Measurements from ENCODE around the gene RNF123.
"Not testable (repeated sequence)": the region's sequence is repeated elsewhere in the genome, so short reads cannot be mapped to it uniquely, and the experiment has no call there.

RNF123 gene

GRCh38 chr3:49683162-49683561, 6.2 kb upstream of the RNF123 start:
- no peak for DNase-seq

DNA sequence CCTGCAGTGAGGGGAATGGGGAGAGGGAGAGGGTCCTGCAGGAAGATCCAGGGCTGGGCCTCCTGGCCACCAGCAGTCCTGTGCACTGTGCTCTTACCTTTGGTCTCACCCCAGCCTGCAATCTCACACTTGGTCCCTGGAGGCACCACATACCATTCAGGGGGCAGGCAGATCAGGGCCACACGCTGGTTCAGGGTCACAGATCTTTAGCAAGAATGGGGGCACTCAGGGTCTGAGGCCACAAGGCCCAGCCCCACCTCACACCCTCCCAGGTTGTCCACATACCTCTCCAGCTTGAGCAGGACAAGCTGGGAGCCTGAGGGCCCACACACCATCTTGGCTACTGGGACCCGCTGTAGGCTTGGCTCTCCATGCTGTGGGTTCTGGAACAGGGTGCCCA, 4.9 kb upstream of the RNF123 start:
- not testable (repeated sequence) for DNase-seq

GRCh38 chr3:49685103-49685502, 4.3 kb upstream of the RNF123 start:
- DNase-seq = not testable (repeated sequence)

- DNase-seq = not testable (repeated sequence)
These were observed 3.5 kb upstream of the RNF123 start for GRCh38 chr3:49685846-49686245.

GRCh38 chr3:49686346-49686745, 3.0 kb upstream of the RNF123 start:
- DNase-seq = not testable (repeated sequence)

- DNase-seq = not testable (repeated sequence)
These were observed 2.5 kb upstream of the RNF123 start for GRCh38 chr3:49686769-49687423.

GRCh38 chr3:49687424-49687795, 1.9 kb upstream of the RNF123 start:
- not testable (repeated sequence) for DNase-seq

GRCh38 chr3:49688338-49689045, 865 bp upstream of the RNF123 start:
- not testable (repeated sequence) for DNase-seq

DNA sequence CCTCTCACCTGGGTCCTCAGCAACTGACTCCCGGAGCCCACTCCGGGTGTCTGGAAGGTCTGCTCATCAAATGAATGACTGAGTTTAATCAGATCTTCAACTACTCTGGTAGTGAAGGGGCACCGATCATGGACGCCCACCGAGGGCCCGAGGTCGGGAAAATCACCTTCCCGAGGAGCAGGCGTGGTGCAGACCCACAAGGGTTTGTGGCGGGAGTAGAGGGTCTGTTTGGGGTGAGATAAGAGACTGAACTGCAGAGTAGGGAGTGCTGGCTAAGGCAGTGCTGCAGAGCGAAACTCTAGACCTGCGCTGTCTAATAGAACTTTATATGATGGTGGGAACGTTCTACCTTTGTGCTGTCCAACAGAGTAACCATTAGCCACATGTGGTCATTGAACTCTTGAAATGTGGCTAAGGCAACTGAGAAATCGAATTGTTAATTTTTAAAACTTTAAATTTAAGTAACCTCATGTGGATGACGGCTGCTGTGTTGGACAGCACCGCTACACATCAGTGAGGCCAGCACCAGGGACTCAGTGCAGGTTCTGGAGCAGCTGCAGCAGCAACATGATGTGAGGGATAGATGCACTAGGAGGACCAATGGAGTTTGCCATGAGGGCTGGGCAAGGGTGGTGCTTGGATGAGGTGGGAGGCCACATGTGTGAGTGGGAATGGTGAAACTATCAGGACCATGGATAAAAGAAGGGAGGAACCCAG, 709 bp downstream of the RNF123 start:
- DNase-seq = not testable (repeated sequence)

GRCh38 chr3:49690856-49691255, 1.5 kb downstream of the RNF123 start:
- DNase-seq = not testable (repeated sequence)

DNA sequence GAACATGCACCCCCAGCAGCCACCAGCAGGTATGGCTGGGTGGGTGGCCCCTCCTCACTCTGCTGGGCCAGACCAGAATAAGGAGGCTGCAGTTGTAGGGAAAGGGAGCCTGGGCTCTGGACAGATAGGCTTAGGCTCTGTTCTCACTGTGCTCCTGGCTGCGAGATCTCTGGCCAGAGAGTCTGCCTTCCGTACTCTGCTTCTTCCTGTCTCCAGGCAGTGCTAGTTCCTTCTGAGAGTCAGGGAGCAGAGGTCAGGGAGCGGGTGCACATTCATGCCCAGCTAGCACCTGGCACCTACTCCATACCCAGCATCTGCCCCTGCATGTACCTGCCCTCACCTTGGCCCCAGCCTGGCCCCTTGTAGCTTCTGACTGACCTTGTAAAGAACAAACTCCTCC, 2.1 kb downstream of the RNF123 start:
- not testable (repeated sequence) for DNase-seq

GRCh38 chr3:49694409-49695070, 5.2 kb downstream of the RNF123 start:
- DNase-seq = not testable (repeated sequence)

- not testable (repeated sequence) for DNase-seq
These were observed 6.1 kb downstream of the RNF123 start for GRCh38 chr3:49695350-49696015.

- no peak for DNase-seq
These were observed 10.1 kb downstream of the RNF123 start for GRCh38 chr3:49699281-49699979.

- DNase-seq = no peak
These were observed 10.7 kb downstream of the RNF123 start for GRCh38 chr3:49700014-49700413.

GRCh38 chr3:49700453-49701128, 11.2 kb downstream of the RNF123 start:
- DNase-seq = no peak

DNA sequence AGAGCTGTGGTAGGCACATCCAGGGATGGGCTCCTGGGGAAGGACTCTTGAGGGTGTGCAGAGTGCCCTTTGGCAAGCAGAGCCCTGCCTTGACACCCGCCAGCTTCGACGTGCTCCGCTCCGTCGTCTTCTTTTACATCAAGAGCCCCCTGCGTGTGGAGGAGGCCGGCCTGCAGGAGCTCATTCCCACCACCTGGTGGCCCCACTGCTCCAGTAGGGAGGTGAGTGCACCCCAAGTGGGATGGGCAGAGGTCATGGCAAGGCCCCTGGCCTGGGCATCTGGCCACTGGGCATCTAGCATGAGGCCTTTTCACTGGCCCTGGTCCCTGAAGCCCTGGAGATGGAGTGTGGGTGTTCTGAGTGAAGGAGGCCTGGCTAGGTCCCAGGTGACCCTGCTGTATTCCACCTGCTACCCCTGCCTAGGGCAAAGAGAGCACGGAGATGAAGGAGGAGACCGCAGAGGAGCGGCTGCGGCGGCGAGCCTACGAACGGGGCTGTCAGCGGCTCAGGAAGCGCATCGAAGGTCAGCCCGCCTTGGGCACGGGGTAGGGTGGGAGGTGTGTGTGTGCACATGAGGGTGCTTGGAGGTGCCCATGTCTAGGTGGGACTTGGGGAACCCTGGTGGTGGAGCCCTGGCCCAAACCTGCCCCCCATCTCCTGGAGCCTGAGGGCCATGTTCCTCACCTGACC, 12.2 kb downstream of the RNF123 start:
- DNase-seq = no peak

DNA sequence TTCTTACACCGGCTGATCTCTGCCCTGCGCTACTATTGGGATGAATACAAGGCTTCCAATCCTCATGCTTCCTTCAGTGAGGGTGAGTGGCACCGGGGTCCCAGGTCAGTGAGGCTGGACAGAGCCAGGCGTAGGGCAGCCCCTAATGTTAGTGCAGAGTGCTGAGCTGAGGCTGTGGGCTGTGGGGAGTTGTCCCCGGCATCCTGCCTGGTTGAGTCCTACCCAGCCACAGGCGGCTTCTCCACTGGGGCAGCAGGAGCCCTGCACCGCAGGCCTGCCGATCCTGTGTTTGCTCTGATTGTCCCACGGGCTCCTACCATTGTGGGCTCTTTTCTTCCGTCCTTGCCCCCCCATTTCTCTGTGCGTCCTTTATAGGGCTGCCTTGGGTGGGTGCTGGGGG, 13.3 kb downstream of the RNF123 start:
- DNase-seq = no peak

GRCh38 chr3:49703443-49703927, 14.1 kb downstream of the RNF123 start:
- peak; percentile 52 for DNase-seq

- DNase-seq = no peak
These were observed 14.6 kb downstream of the RNF123 start for GRCh38 chr3:49703956-49704355.

- no peak for DNase-seq
These were observed 15.3 kb downstream of the RNF123 start for GRCh38 chr3:49704629-49705028.
